C4-2B (cell line): ENCODE results near the gene MARK2.
A peak's percentile ranks its signal among the peaks of the same experiment; 100 is the strongest.

Source experiments
- H3K27ac ChIP-seq: fragments of 450-650 bp; 2 replicates; pipeline ENCODE4 v1.5.1; 2017
- CTCF ChIP-seq: fragments of 450-650 bp; conservative IDR thresholded peaks from 2 replicates; pipeline ENCODE4 v1.5.1; 2017; ENCODE audit warnings: mild to moderate bottlenecking
- ZFX ChIP-seq: fragments of 450-650 bp; IDR thresholded peaks from 2 replicates; pipeline ENCODE4 v1.6.1; 2017

Gene MARK2

GRCh38 chr11:63874511-63874910 is 35.6 kb downstream of the MARK2 start:
- TF ChIP-seq CTCF (no peak), ZFX (no peak)
- H3K27ac ChIP-seq: peak overlapping the region; percentile 80

GRCh38 chr11:63875506-63876065 is 36.7 kb downstream of the MARK2 start:
- H3K27ac ChIP-seq: no peak overlapping the region; the same call in 1 of the 2 replicates
- TF ChIP-seq ZFX (no peak), CTCF (no peak)

- H3K27ac ChIP-seq: no peak overlapping the region
- TF ChIP-seq CTCF: no peak
- no peak for TF ChIP-seq ZFX
Measured at GRCh38 chr11:63876616-63877015, 37.7 kb downstream of the MARK2 start.

- H3K27ac ChIP-seq: no peak overlapping the region
- TF ChIP-seq CTCF: no peak
- TF ChIP-seq ZFX: no peak
Measured at GRCh38 chr11:63877658-63878241, 38.8 kb downstream of the MARK2 start.

- TF ChIP-seq ZFX (no peak), CTCF (no peak)
- H3K27ac ChIP-seq: no peak overlapping the region
Measured at GRCh38 chr11:63879598-63880402, 40.9 kb downstream of the MARK2 start.

- no peak for TF ChIP-seq CTCF
- TF ChIP-seq ZFX: no peak
- H3K27ac ChIP-seq: no peak overlapping the region
Measured at GRCh38 chr11:63880403-63880790, 41.5 kb downstream of the MARK2 start.

GRCh38 chr11:63882555-63883242 is 43.8 kb downstream of the MARK2 start:
- no peak overlapping the region for H3K27ac ChIP-seq
- TF ChIP-seq CTCF (no peak), ZFX (no peak)
